ENCODE results near the gene SPATA2L.
A peak's percentile ranks its signal among the peaks of the same experiment; 100 is the strongest.

GRCh38 chr16:89700100-89700648 is 1.3 kb downstream of the SPATA2L start:
- TF ChIP-seq, protein P1, sequence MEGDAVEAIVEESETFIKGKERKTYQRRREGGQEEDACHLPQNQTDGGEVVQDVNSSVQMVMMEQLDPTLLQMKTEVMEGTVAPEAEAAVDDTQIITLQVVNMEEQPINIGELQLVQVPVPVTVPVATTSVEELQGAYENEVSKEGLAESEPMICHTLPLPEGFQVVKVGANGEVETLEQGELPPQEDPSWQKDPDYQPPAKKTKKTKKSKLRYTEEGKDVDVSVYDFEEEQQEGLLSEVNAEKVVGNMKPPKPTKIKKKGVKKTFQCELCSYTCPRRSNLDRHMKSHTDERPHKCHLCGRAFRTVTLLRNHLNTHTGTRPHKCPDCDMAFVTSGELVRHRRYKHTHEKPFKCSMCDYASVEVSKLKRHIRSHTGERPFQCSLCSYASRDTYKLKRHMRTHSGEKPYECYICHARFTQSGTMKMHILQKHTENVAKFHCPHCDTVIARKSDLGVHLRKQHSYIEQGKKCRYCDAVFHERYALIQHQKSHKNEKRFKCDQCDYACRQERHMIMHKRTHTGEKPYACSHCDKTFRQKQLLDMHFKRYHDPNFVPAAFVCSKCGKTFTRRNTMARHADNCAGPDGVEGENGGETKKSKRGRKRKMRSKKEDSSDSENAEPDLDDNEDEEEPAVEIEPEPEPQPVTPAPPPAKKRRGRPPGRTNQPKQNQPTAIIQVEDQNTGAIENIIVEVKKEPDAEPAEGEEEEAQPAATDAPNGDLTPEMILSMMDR (conservative IDR thresholded peaks at IDR 0.05), result peak; percentile 70
- TF ChIP-seq ZFX (IDR thresholded peaks at IDR 0.05), result no peak

Measured in C4-2B (cell line).